ENCODE measurements around the gene PLAGL2. TPM values are rescaled to one million over a fixed set of nuclear protein-coding genes. Genes with fewer than 3 reads are reported as not detected.
"Not testable (repeated sequence)": the region's sequence is repeated elsewhere in the genome, so short reads cannot be mapped to it uniquely, and the experiment has no call there.

PLAGL2 gene, protein sequence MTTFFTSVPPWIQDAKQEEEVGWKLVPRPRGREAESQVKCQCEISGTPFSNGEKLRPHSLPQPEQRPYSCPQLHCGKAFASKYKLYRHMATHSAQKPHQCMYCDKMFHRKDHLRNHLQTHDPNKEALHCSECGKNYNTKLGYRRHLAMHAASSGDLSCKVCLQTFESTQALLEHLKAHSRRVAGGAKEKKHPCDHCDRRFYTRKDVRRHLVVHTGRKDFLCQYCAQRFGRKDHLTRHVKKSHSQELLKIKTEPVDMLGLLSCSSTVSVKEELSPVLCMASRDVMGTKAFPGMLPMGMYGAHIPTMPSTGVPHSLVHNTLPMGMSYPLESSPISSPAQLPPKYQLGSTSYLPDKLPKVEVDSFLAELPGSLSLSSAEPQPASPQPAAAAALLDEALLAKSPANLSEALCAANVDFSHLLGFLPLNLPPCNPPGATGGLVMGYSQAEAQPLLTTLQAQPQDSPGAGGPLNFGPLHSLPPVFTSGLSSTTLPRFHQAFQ
- 2.8 TPM for total RNA-seq

GRCh38 chr20:32207626-32208498 lies at the start of gene PLAGL2, which contains the start of gene POFUT1:
TSS of gene PLAGL2 (minus strand) at chr20:32207743. CDS start at chr20:32202178, 5,565 bp downstream.
TSS of gene POFUT1 (plus strand) at chr20:32207880. CDS start at chr20:32207942, 62 bp downstream.
- ATAC-seq = peak; percentile 95
- DNase-seq (ENCODE audit: low spot score) = peak; percentile 92

GRCh38 chr20:32252189-32252588 lies 44.6 kb upstream of the PLAGL2 start:
- DNase-seq (ENCODE audit: low spot score) (no peak), ATAC-seq (no peak)

GRCh38 chr20:32251470-32251869 lies 43.9 kb upstream of the PLAGL2 start:
- no peak for ATAC-seq
- no peak for DNase-seq (ENCODE audit: low spot score)

GRCh38 chr20:32249030-32249738 lies 41.6 kb upstream of the PLAGL2 start:
- DNase-seq (ENCODE audit: low spot score) (no peak), ATAC-seq (no peak)

DNA sequence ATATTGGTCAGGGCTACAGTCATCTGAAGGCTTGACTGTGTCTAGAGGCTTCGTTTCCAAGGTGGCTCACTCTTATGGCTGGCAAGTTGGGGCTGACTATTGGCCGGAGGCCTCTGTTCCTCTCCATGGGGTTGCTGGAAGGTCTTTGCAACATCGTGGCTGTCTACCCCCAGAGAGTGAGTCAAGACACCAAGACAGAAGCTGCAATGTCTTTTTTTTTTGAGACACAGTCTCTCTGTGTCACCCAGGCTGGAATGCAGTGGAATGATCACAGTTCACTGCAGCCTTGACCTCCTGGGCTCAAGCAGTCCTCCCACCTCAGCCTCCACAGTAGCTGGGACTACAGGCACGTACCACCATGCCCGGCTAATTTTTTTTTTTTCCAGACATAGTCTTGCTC lies 40.5 kb upstream of the PLAGL2 start:
- no peak for DNase-seq (ENCODE audit: low spot score)
- ATAC-seq = no peak

DNA sequence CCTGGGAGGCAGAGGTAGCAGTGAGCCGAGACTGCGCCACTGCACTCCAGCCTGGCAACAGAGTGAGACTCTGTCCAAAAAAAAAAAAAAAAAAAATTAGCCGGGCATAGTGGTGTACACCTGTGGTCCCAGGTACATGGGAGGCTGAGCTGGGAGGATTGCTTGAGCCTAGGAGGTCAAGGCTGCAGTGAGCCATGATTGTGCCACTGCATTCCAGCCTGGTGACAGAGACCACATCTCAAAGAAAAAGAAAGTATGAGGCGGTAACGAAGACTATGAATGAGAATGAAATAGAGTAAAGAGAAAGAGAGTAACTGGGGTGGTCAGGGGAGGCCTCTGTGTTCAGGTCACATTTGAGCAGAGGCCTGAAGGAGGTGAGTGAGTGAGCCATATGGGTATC lies 38.7 kb upstream of the PLAGL2 start:
- ATAC-seq; DNase-seq (ENCODE audit: low spot score): not testable (repeated sequence)

GRCh38 chr20:32244959-32245358 lies 37.4 kb upstream of the PLAGL2 start:
- DNase-seq (ENCODE audit: low spot score) (no peak), ATAC-seq (no peak)

- no peak for DNase-seq (ENCODE audit: low spot score)
- peak; percentile 79 for ATAC-seq
Observed at GRCh38 chr20:32244150-32244823, 36.7 kb upstream of the PLAGL2 start.

- DNase-seq (ENCODE audit: low spot score) (no peak), ATAC-seq (no peak)
Observed at GRCh38 chr20:32241807-32242206, 34.3 kb upstream of the PLAGL2 start.

GRCh38 chr20:32240205-32240604 lies 32.7 kb upstream of the PLAGL2 start:
- DNase-seq (ENCODE audit: low spot score) = no peak
- no peak for ATAC-seq

DNA sequence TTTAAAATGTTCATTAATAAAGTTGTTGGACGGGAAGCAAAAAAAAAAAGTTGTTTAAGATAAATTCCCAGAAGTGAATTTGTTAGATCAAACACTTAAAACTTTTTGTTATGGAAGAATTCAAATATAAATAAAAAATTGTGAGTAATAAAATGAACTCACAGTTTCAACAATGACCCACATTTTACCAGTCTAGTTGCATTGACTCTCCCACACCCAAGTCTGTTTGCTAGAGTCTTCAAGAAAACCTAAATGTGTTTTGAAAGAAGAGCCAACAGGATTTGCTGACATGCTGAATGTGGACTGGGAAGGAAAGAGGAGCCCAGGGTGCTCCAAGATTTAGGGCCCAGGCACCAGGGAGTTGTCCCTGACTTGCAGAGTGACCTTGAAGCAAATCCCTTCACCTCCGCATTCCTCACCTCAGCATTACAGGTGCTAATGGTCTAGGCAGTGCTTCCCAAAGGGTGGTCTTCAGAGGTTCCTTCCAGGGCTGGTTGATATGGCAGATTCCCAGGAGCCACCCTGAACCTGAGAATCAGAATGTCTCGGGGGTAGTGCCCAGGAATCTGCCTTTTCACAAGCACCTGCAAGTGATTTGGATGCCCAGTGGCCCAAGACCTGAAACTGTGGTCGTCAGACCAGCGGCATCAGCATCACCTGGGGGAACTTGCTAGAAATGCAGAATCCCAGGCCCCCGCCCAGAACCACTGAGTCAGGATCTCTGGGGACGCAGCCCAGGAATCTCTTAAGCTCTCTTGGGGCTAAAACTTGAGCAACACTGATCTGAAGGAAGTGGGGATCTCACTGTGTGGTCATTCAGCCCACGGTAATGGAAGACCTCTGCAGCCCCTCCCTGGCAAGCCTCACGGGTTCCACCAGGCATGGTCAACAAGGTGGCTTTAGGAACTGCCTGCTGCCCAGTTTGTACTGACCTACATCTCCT lies 31.2 kb upstream of the PLAGL2 start:
- DNase-seq (ENCODE audit: low spot score) = no peak
- ATAC-seq = no peak

- ATAC-seq (peak; percentile 3), DNase-seq (ENCODE audit: low spot score) (no peak)
Observed at GRCh38 chr20:32237419-32237818, 29.9 kb upstream of the PLAGL2 start.

GRCh38 chr20:32236819-32237218 lies 29.3 kb upstream of the PLAGL2 start:
- ATAC-seq (no peak), DNase-seq (ENCODE audit: low spot score) (no peak)

DNA sequence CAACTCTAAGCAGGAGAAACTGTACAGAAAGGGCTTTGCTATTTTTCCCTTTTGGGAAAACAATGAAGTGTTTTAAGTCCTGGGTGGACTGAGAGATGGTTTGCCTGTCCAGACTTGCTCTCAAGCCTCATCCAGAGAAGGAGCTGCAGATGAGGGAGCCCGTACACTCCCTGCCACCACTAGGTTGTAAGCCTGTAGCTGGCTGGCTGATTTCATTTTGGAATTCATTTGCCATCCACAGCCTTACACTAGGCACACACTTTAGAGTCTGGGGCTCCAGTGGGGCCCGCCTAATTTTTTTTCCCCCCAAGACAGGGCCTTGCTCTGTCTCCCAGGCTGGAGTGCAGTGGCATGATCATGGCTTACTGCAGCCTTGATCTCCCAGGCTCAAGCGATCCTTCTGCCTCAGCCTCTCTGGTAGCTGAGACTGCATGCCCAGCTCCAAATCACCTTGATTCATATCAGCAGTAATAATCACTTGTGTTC lies 28.5 kb upstream of the PLAGL2 start:
- ATAC-seq (peak; percentile 49), DNase-seq (ENCODE audit: low spot score) (no peak)

GRCh38 chr20:32235331-32236047 lies 27.9 kb upstream of the PLAGL2 start:
- peak; percentile 77 for DNase-seq (ENCODE audit: low spot score)
- ATAC-seq = peak; percentile 89

- DNase-seq (ENCODE audit: low spot score) (no peak), ATAC-seq (no peak)
Observed at GRCh38 chr20:32234135-32234808, 26.7 kb upstream of the PLAGL2 start.

GRCh38 chr20:32233286-32233685 lies 25.7 kb upstream of the PLAGL2 start:
- ATAC-seq = no peak
- DNase-seq (ENCODE audit: low spot score) = no peak
